Measurements from ENCODE around the gene DIO3.

Gene DIO3

GRCh38 chr14:101588286-101588975, 27.1 kb downstream of the DIO3 start:
- Histone ChIP-seq H3K4me1 (ENCODE audit: control insufficient read depth, insufficient read depth, low read length, poor library complexity, severe bottlenecking) (no peaks in the 10 kb centered on the region), H3K27ac (ENCODE audit: insufficient read depth, low read length, poor library complexity, severe bottlenecking) (no peak overlapping the region), H3K27me3 (replicated peaks; ENCODE audit: control insufficient read depth, insufficient read depth, low read length, poor library complexity, severe bottlenecking) (no peaks in the 10 kb centered on the region), H3K9me3 (ENCODE audit: control insufficient read depth, low read length) (no peaks in the 10 kb centered on the region), H3K36me3 (ENCODE audit: control insufficient read depth, insufficient read depth, low read length) (no peaks in the 10 kb centered on the region), H3K4me3 (ENCODE audit: insufficient read depth, low read depth, low read length, poor library complexity, severe bottlenecking) (no peak overlapping the region)
- no peak for DNase-seq

GRCh38 chr14:101588990-101589389, 27.7 kb downstream of the DIO3 start:
- Histone ChIP-seq H3K4me3 (ENCODE audit: insufficient read depth, low read depth, low read length, poor library complexity, severe bottlenecking) (no peak overlapping the region), H3K4me1 (ENCODE audit: control insufficient read depth, insufficient read depth, low read length, poor library complexity, severe bottlenecking) (no peaks in the 10 kb centered on the region), H3K27me3 (replicated peaks; ENCODE audit: control insufficient read depth, insufficient read depth, low read length, poor library complexity, severe bottlenecking) (no peaks in the 10 kb centered on the region), H3K36me3 (ENCODE audit: control insufficient read depth, insufficient read depth, low read length) (no peaks in the 10 kb centered on the region), H3K27ac (ENCODE audit: insufficient read depth, low read length, poor library complexity, severe bottlenecking) (no peak overlapping the region), H3K9me3 (ENCODE audit: control insufficient read depth, low read length) (no peaks in the 10 kb centered on the region)
- no peak for DNase-seq

GRCh38 chr14:101589486-101590015, 28.3 kb downstream of the DIO3 start:
- H3K27me3 ChIP-seq (replicated peaks; ENCODE audit: control insufficient read depth, insufficient read depth, low read length, poor library complexity, severe bottlenecking): no peaks in the 10 kb centered on the region
- no peak overlapping the region for H3K4me3 ChIP-seq (ENCODE audit: insufficient read depth, low read depth, low read length, poor library complexity, severe bottlenecking)
- no peaks in the 10 kb centered on the region for H3K9me3 ChIP-seq (ENCODE audit: control insufficient read depth, low read length)
- no peak for DNase-seq
- no peaks in the 10 kb centered on the region for H3K36me3 ChIP-seq (ENCODE audit: control insufficient read depth, insufficient read depth, low read length)
- H3K27ac ChIP-seq (ENCODE audit: insufficient read depth, low read length, poor library complexity, severe bottlenecking): no peak overlapping the region
- H3K4me1 ChIP-seq (ENCODE audit: control insufficient read depth, insufficient read depth, low read length, poor library complexity, severe bottlenecking): no peaks in the 10 kb centered on the region

- H3K27me3 ChIP-seq (replicated peaks; ENCODE audit: control insufficient read depth, insufficient read depth, low read length, poor library complexity, severe bottlenecking): no peaks in the 10 kb centered on the region
- H3K4me1 ChIP-seq (ENCODE audit: control insufficient read depth, insufficient read depth, low read length, poor library complexity, severe bottlenecking): no peaks in the 10 kb centered on the region
- H3K36me3 ChIP-seq (ENCODE audit: control insufficient read depth, insufficient read depth, low read length): no peaks in the 10 kb centered on the region
- DNase-seq: no peak
- H3K9me3 ChIP-seq (ENCODE audit: control insufficient read depth, low read length): no peaks in the 10 kb centered on the region
- no peak overlapping the region for H3K4me3 ChIP-seq (ENCODE audit: insufficient read depth, low read depth, low read length, poor library complexity, severe bottlenecking)
- no peak overlapping the region for H3K27ac ChIP-seq (ENCODE audit: insufficient read depth, low read length, poor library complexity, severe bottlenecking)
Measured at GRCh38 chr14:101590062-101590461, 28.8 kb downstream of the DIO3 start.

GRCh38 chr14:101590616-101591015, 29.3 kb downstream of the DIO3 start:
- Histone ChIP-seq H3K9me3 (ENCODE audit: control insufficient read depth, low read length) (no peaks in the 10 kb centered on the region), H3K36me3 (ENCODE audit: control insufficient read depth, insufficient read depth, low read length) (no peaks in the 10 kb centered on the region), H3K4me1 (ENCODE audit: control insufficient read depth, insufficient read depth, low read length, poor library complexity, severe bottlenecking) (no peaks in the 10 kb centered on the region), H3K27ac (ENCODE audit: insufficient read depth, low read length, poor library complexity, severe bottlenecking) (no peak overlapping the region), H3K4me3 (ENCODE audit: insufficient read depth, low read depth, low read length, poor library complexity, severe bottlenecking) (no peak overlapping the region), H3K27me3 (replicated peaks; ENCODE audit: control insufficient read depth, insufficient read depth, low read length, poor library complexity, severe bottlenecking) (no peaks in the 10 kb centered on the region)
- no peak for DNase-seq

- Histone ChIP-seq H3K4me3 (ENCODE audit: insufficient read depth, low read depth, low read length, poor library complexity, severe bottlenecking) (no peak overlapping the region), H3K9me3 (ENCODE audit: control insufficient read depth, low read length) (no peaks in the 10 kb centered on the region), H3K4me1 (ENCODE audit: control insufficient read depth, insufficient read depth, low read length, poor library complexity, severe bottlenecking) (peaks cover under 1% of the 10 kb centered on the region), H3K27ac (ENCODE audit: insufficient read depth, low read length, poor library complexity, severe bottlenecking) (no peak overlapping the region), H3K36me3 (ENCODE audit: control insufficient read depth, insufficient read depth, low read length) (no peaks in the 10 kb centered on the region), H3K27me3 (replicated peaks; ENCODE audit: control insufficient read depth, insufficient read depth, low read length, poor library complexity, severe bottlenecking) (no peaks in the 10 kb centered on the region)
- no peak for DNase-seq
Measured at GRCh38 chr14:101591121-101591520, 29.8 kb downstream of the DIO3 start.

GRCh38 chr14:101591582-101591981, 30.3 kb downstream of the DIO3 start:
- Histone ChIP-seq H3K4me3 (ENCODE audit: insufficient read depth, low read depth, low read length, poor library complexity, severe bottlenecking) (no peak overlapping the region), H3K27me3 (replicated peaks; ENCODE audit: control insufficient read depth, insufficient read depth, low read length, poor library complexity, severe bottlenecking) (no peaks in the 10 kb centered on the region), H3K9me3 (ENCODE audit: control insufficient read depth, low read length) (no peaks in the 10 kb centered on the region), H3K27ac (ENCODE audit: insufficient read depth, low read length, poor library complexity, severe bottlenecking) (no peak overlapping the region), H3K4me1 (ENCODE audit: control insufficient read depth, insufficient read depth, low read length, poor library complexity, severe bottlenecking) (peaks cover 6% of the 10 kb centered on the region), H3K36me3 (ENCODE audit: control insufficient read depth, insufficient read depth, low read length) (no peaks in the 10 kb centered on the region)
- no peak for DNase-seq

- Histone ChIP-seq H3K36me3 (ENCODE audit: control insufficient read depth, insufficient read depth, low read length) (no peaks in the 10 kb centered on the region), H3K4me3 (ENCODE audit: insufficient read depth, low read depth, low read length, poor library complexity, severe bottlenecking) (no peak overlapping the region), H3K27me3 (replicated peaks; ENCODE audit: control insufficient read depth, insufficient read depth, low read length, poor library complexity, severe bottlenecking) (no peaks in the 10 kb centered on the region), H3K27ac (ENCODE audit: insufficient read depth, low read length, poor library complexity, severe bottlenecking) (no peak overlapping the region), H3K4me1 (ENCODE audit: control insufficient read depth, insufficient read depth, low read length, poor library complexity, severe bottlenecking) (peaks cover 16% of the 10 kb centered on the region), H3K9me3 (ENCODE audit: control insufficient read depth, low read length) (no peaks in the 10 kb centered on the region)
- no peak for DNase-seq
Measured at GRCh38 chr14:101593411-101594238, 32.3 kb downstream of the DIO3 start.

GRCh38 chr14:101594511-101595148, 33.3 kb downstream of the DIO3 start:
- H3K9me3 ChIP-seq (ENCODE audit: control insufficient read depth, low read length): no peaks in the 10 kb centered on the region
- peaks cover 16% of the 10 kb centered on the region for H3K4me1 ChIP-seq (ENCODE audit: control insufficient read depth, insufficient read depth, low read length, poor library complexity, severe bottlenecking)
- DNase-seq: no peak
- no peaks in the 10 kb centered on the region for H3K27me3 ChIP-seq (replicated peaks; ENCODE audit: control insufficient read depth, insufficient read depth, low read length, poor library complexity, severe bottlenecking)
- no peaks in the 10 kb centered on the region for H3K36me3 ChIP-seq (ENCODE audit: control insufficient read depth, insufficient read depth, low read length)
- no peak overlapping the region for H3K4me3 ChIP-seq (ENCODE audit: insufficient read depth, low read depth, low read length, poor library complexity, severe bottlenecking)
- H3K27ac ChIP-seq (ENCODE audit: insufficient read depth, low read length, poor library complexity, severe bottlenecking): no peak overlapping the region

GRCh38 chr14:101595349-101595748, 34.1 kb downstream of the DIO3 start:
- H3K4me1 ChIP-seq (ENCODE audit: control insufficient read depth, insufficient read depth, low read length, poor library complexity, severe bottlenecking): peaks cover 16% of the 10 kb centered on the region
- H3K9me3 ChIP-seq (ENCODE audit: control insufficient read depth, low read length): no peaks in the 10 kb centered on the region
- no peak overlapping the region for H3K27ac ChIP-seq (ENCODE audit: insufficient read depth, low read length, poor library complexity, severe bottlenecking)
- no peak overlapping the region for H3K4me3 ChIP-seq (ENCODE audit: insufficient read depth, low read depth, low read length, poor library complexity, severe bottlenecking)
- no peaks in the 10 kb centered on the region for H3K36me3 ChIP-seq (ENCODE audit: control insufficient read depth, insufficient read depth, low read length)
- no peak for DNase-seq
- no peaks in the 10 kb centered on the region for H3K27me3 ChIP-seq (replicated peaks; ENCODE audit: control insufficient read depth, insufficient read depth, low read length, poor library complexity, severe bottlenecking)

Measured in effector memory CD4-positive, alpha-beta T cell (primary cell).